Keratinocyte (primary cell): ENCODE results near the gene OR10H5. TPM values are rescaled to one million over a fixed set of nuclear protein-coding genes. Genes with fewer than 3 reads are reported as not detected.

Source experiments
- DNase-seq: peaks from one replicate; pipeline ENCODE4 v3.0.0-alpha.2; 2011; ENCODE audit warnings: low read depth, missing footprints, low spot score
- FAIRE-seq: peaks from 2 replicates; lab custom pipeline; 2011; peaks lifted over from hg19 to GRCh38; lab: Jason Lieb, UNC
- H2AFZ ChIP-seq: 2 replicates; pipeline ENCODE4 v1.6.0; 2012; ENCODE audit warnings: low read length, control low read depth, inconsistent platforms; ENCODE audit not compliant: control insufficient read depth
- H3K27ac ChIP-seq: 2 replicates; pipeline ENCODE4 v1.5.1; 2011; ENCODE audit warnings: low read length; ENCODE audit not compliant: control insufficient read depth, insufficient read depth
- H3K27me3 ChIP-seq: 3 replicates; pipeline ENCODE4 v1.6.0; 2011; ENCODE audit warnings: low read length; ENCODE audit not compliant: control insufficient read depth, insufficient read depth; ENCODE audit errors: extremely low read depth
- H3K36me3 ChIP-seq, 2 experiments: 2 replicates in 1 of 2; 3 replicates in 1 of 2; pipeline ENCODE4 v1.5.1; 2011; ENCODE audit warnings: low read length in 2 of 2, mild to moderate bottlenecking in 1 of 2; ENCODE audit not compliant: control insufficient read depth in 2 of 2, insufficient read depth in 2 of 2; ENCODE audit errors: extremely low read depth in 1 of 2
- H3K4me1 ChIP-seq: 3 replicates; pipeline ENCODE4 v1.5.1; 2011; ENCODE audit warnings: low read length; ENCODE audit not compliant: control insufficient read depth, insufficient read depth; ENCODE audit errors: extremely low read depth
- H3K4me2 ChIP-seq: 3 replicates; pipeline ENCODE4 v1.6.0; 2011; ENCODE audit warnings: low read depth, low read length; ENCODE audit not compliant: control insufficient read depth, insufficient read depth; ENCODE audit errors: extremely low read depth
- H3K4me3 ChIP-seq, 3 experiments: fragments of 200-600 bp in 1 of 3; sonication (generic) in 1 of 3; 2 replicates in 2 of 3; 3 replicates in 1 of 3; pipeline ENCODE4 v1.5.1; 2011 to 2016; ENCODE audit warnings: low read length in 3 of 3, mild to moderate bottlenecking in 3 of 3, control low read depth in 2 of 3, inconsistent platforms in 1 of 3, low read depth in 1 of 3, mixed read lengths in 1 of 3, mixed run types in 1 of 3, moderate library complexity in 1 of 3; ENCODE audit not compliant: control insufficient read depth in 2 of 3, insufficient read depth in 2 of 3; ENCODE audit errors: extremely low read depth in 1 of 3
- H3K79me2 ChIP-seq: 2 replicates; pipeline ENCODE4 v1.6.0; 2012; ENCODE audit warnings: low read length; ENCODE audit not compliant: control insufficient read depth, insufficient read depth
- H3K9ac ChIP-seq: 3 replicates; pipeline ENCODE4 v1.6.0; 2011; ENCODE audit warnings: low read length; ENCODE audit not compliant: control insufficient read depth, insufficient read depth; ENCODE audit errors: extremely low read depth
- H3K9me1 ChIP-seq: 3 replicates; pipeline ENCODE4 v1.6.0; 2011; ENCODE audit warnings: low read length; ENCODE audit not compliant: control insufficient read depth, insufficient read depth; ENCODE audit errors: extremely low read depth
- H3K9me3 ChIP-seq: 2 replicates; pipeline ENCODE4 v1.5.1; 2012; ENCODE audit warnings: low read depth, low read length; ENCODE audit not compliant: control insufficient read depth
- H4K20me1 ChIP-seq: 3 replicates; pipeline ENCODE4 v1.6.0; 2011; ENCODE audit warnings: low read length; ENCODE audit not compliant: control insufficient read depth, insufficient read depth; ENCODE audit errors: extremely low read depth
- CTCF ChIP-seq, 3 experiments: IDR thresholded peaks in 1 of 3; conservative IDR thresholded peaks in 1 of 3; optimal IDR thresholded peaks in 1 of 3; 2 replicates in 2 of 3; 3 replicates in 1 of 3; pipeline versions ENCODE3 to v1.5.1; 2011; ENCODE audit warnings: low read length in 3 of 3, mild to moderate bottlenecking in 3 of 3, moderate library complexity in 2 of 3, control low read depth in 1 of 3, inconsistent platforms in 1 of 3; ENCODE audit not compliant: insufficient read depth in 2 of 3; ENCODE audit errors: extremely low read depth in 1 of 3
- EZH2 ChIP-seq: IDR thresholded peaks from one replicate; pipeline ENCODE4 v1.6.1; 2012; ENCODE audit warnings: inconsistent platforms, mild to moderate bottlenecking, low read length, moderate library complexity
- dilution Hi-C: fragments of 300-500 bp; cut with MboI; formaldehyde crosslinking; loops from one replicate; pipeline ENCODE4 v1.7.0; 2020; ENCODE audit warnings: low sequenced_read_pairs; ENCODE audit not compliant: extremely low pct_ligation_motif_present
- polyA plus RNA-seq, 5 experiments: library from polyadenylated mRNA; depleted of rRNA in 3 of 5; stranded (reverse) in 3 of 5; stranded (forward) in 1 of 5; unstranded in 1 of 5; fragments of >200 nt; gene quantifications; 1 replicate in 1 of 5; 2 replicates in 3 of 5; 3 replicates in 1 of 5; pipeline versions ENCODE4 v1.2.1 to v1.2.3, GENCODE V29; 2011 to 2012; ENCODE audit warnings: missing spikeins in 2 of 5, low read depth in 1 of 5, low replicate concordance in 1 of 5

Gene OR10H5
- polyA plus RNA-seq, 1 donor (not counting 4 experiments of a cell fraction or from before 2014, with no cell fraction given), result not detected

GRCh38 chr19:15836330-15837220 is 49.1 kb downstream of the OR10H5 start:
- dilution Hi-C loops, result no loop called here
- no peak for TF ChIP-seq EZH2
- TF ChIP-seq CTCF (optimal IDR thresholded peaks at IDR 0.05 in 1 of 3, IDR thresholded peaks at IDR 0.05 in 1 of 3, conservative IDR thresholded peaks at IDR 0.05 in 1 of 3; ENCODE audit: extremely low read depth in 1 of 3, insufficient read depth in 2 of 3, low read length in 3 of 3), result no peak
- Histone ChIP-seq H3K9me3 (no peaks in the 10 kb centered on the region), H3K36me3 (no peaks in the 10 kb centered on the region), H3K4me2 (peak overlapping the region; percentile 99), H3K27ac (peak overlapping the region; percentile 99), H3K27me3 (no peaks in the 10 kb centered on the region), H3K79me2 (no peaks in the 10 kb centered on the region), H4K20me1 (no peaks in the 10 kb centered on the region), H3K9ac (peak overlapping the region; percentile 95), H2AFZ (peak overlapping the region; percentile 74), H3K4me3 (peak overlapping the region; percentile 41 to 86 (median 66)), H3K9me1 (no peaks in the 10 kb centered on the region), H3K4me1 (peaks cover 43% of the 10 kb centered on the region)
- peak; percentile 80 for FAIRE-seq
- DNase-seq, result peak; percentile 84

- peak overlapping the region; percentile 41 to 86 (median 66) for H3K4me3 ChIP-seq
- TF ChIP-seq CTCF (optimal IDR thresholded peaks at IDR 0.05 in 1 of 3, IDR thresholded peaks at IDR 0.05 in 1 of 3, conservative IDR thresholded peaks at IDR 0.05 in 1 of 3; ENCODE audit: extremely low read depth in 1 of 3, insufficient read depth in 2 of 3, low read length in 3 of 3) (no peak), EZH2 (no peak)
- no peak overlapping the region for H2AFZ ChIP-seq
- peaks cover 43% of the 10 kb centered on the region for H3K4me1 ChIP-seq
- FAIRE-seq (no peak), DNase-seq (peak; percentile 54)
- no peaks in the 10 kb centered on the region for H4K20me1 ChIP-seq
- H3K79me2 ChIP-seq, result no peaks in the 10 kb centered on the region
- H3K36me3 ChIP-seq, result no peaks in the 10 kb centered on the region
- peak overlapping the region; percentile 95 for H3K9ac ChIP-seq
- no peaks in the 10 kb centered on the region for H3K9me3 ChIP-seq
- H3K27ac ChIP-seq, result peak overlapping the region; percentile 99
- H3K9me1 ChIP-seq, result no peaks in the 10 kb centered on the region
- H3K4me2 ChIP-seq, result peak overlapping the region; percentile 99
- no peaks in the 10 kb centered on the region for H3K27me3 ChIP-seq
- dilution Hi-C loops, result no loop called here
These were observed 49.8 kb downstream of the OR10H5 start for GRCh38 chr19:15837221-15837731.
